Measurements from ENCODE around the gene DOCK8. TPM values are rescaled to one million over a fixed set of nuclear protein-coding genes. Genes with fewer than 3 reads are reported as not detected.
"Not testable (repeated sequence)": the region's sequence is repeated elsewhere in the genome, so short reads cannot be mapped to it uniquely, and the experiment has no call there.

DOCK8 gene
- polyA plus RNA-seq (2012; ENCODE audit: insufficient read depth, insufficient read length, low read depth), result 0.54 TPM

DNA sequence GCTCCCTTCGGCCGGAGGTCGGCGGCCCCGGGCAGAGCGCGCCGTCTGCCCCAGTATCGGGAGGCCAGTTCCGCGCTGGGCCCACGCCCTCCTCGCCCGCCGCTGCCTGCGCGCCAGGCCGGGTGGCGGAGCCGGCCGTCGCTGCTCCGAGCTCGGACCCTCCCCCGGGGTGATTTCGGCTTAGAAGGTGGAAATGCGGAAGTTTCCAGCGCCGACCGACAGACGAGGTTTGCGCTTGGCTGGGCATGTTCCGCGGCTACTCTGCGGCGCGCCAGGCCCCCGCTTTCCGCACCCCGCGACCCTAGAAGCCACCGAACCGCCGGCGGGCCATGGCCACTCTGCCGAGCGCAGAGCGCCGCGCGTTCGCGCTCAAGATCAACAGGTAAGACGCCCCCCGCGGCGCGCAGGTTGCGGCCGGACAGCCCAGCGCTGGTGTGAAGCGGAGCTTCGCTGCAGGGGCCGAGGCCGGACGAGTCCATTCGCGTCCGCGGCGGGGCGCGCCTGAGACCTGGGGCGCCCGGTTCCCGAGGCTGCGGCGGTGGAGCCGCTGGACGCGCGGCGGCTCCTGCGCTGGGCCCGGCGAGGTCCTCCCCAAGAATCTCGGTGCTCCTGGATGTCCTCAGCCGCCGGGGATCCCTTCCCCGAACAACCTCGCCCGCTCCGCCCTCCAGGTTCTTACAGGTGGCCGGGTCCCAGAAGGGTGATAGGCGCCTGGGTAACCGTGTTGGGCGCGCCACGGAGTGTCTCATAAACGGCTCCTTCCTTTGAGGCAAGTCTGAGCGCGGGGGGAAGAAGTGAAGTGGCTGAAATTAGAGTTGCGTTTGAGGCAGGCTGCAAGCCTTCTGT, at the start of gene DOCK8:
DOCK8 (plus strand) TSS at position 218 of the 846 bp plus-strand sequence; CDS start at position 330, 112 bp downstream.
- Histone ChIP-seq H3K4me3 (ENCODE audit: low read depth, low read length) (no peak within 1 kb of the TSS), H3K9me3 (no peaks in the 10 kb centered on the region), H3K36me3 (no peaks in the 10 kb centered on the region), H3K27me3 (peaks cover 39% of the 10 kb centered on the region), H3K4me1 (no peaks in the 10 kb centered on the region)
- no peak for DNase-seq
- TF ChIP-seq, protein P1, sequence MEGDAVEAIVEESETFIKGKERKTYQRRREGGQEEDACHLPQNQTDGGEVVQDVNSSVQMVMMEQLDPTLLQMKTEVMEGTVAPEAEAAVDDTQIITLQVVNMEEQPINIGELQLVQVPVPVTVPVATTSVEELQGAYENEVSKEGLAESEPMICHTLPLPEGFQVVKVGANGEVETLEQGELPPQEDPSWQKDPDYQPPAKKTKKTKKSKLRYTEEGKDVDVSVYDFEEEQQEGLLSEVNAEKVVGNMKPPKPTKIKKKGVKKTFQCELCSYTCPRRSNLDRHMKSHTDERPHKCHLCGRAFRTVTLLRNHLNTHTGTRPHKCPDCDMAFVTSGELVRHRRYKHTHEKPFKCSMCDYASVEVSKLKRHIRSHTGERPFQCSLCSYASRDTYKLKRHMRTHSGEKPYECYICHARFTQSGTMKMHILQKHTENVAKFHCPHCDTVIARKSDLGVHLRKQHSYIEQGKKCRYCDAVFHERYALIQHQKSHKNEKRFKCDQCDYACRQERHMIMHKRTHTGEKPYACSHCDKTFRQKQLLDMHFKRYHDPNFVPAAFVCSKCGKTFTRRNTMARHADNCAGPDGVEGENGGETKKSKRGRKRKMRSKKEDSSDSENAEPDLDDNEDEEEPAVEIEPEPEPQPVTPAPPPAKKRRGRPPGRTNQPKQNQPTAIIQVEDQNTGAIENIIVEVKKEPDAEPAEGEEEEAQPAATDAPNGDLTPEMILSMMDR (IDR thresholded peaks at IDR 0.05; ENCODE audit: low read depth, low read length), result no peak

DNA sequence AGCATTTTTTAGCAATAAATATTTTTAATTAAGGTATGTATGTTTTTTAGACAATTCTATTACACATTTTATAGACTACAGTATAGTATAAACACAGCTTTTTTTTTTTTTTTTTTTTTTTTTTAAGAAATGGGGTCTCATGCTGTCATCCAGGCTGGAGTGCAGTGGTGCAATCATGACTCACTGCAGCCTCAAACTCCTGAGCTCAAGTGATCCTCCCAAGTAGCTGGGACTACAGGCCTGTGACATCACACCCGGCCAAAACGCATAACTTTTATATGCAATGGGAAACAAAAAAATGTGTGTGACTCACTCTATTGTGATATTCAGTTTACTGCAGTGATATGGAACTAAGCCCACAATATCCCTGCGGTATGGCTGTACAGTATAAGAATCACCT, 44.9 kb upstream of the DOCK8 start:
- not testable (repeated sequence) for H3K36me3 ChIP-seq

DNA sequence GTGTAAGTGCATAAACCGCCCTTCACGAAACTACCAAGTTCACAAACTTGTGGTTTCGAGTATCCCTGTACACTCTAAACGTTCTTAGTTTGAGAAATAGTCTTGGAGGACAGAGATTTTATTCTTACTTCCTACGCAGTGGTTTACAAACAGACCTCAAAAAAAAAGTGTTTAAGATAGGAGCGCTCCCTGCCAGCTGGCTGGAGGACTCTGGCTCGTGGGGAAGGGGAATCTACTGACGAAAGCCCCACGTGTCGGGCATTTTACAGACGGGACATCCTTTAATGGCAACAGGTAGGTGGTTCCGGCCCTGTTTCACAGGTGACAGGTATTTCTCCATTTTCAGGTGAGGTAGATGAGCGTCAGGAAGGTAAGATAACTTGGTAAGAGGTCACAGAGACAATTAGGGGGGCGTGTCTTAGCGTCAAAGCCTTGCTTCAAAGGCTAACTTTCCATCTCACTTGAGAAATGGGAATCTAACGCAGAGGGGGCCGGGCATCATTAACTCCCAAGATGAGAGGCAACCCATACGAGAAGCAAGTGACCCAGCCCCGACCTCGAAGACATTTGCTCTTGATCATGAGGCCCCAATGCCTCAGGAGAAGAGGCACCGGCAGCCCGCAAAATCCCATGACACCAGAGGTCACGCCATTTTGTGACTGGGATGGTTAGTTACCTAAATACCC, 36.4 kb upstream of the DOCK8 start:
- not testable (repeated sequence) for H3K4me1 ChIP-seq, DNase-seq, H3K27me3 ChIP-seq, H3K9me3 ChIP-seq, H3K36me3 ChIP-seq
- peak overlapping the region; percentile 61 for H3K4me3 ChIP-seq (ENCODE audit: low read depth, low read length)

More for the DNA sequence above, 44.9 kb upstream of the DOCK8 start:
- DNase-seq; H3K9me3 ChIP-seq; H3K4me3 ChIP-seq (ENCODE audit: low read depth, low read length); H3K27me3 ChIP-seq; H3K4me1 ChIP-seq: not testable (repeated sequence)

DNA sequence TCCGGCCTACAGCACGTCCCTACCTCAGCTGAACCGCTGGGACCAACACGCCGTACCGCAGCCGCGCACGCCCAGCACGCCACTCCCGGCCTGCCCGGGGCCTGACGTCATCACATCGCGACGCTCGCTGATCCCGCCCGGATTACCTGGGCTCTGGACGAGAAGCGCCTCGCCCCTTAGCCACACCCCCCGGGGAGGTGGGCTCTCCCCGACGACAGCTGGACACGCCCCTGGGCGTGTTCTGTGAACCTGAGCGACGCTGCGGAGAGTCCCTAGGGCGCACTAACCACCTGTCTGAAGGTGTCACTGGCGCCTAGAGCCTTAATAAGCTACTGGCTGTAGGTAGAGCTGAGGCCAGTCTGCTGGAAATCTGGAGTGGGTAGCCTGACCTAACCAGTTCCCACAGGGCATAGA, 35.7 kb upstream of the DOCK8 start, which contains the start of gene ZNG1A:
ZNG1A (minus strand) TSS at position 87 of the 414 bp plus-strand sequence. CDS start 87 bp downstream, outside the sequence.
- not testable (repeated sequence) for H3K27me3 ChIP-seq, H3K4me1 ChIP-seq, H3K9me3 ChIP-seq, H3K36me3 ChIP-seq
- peak within 1 kb of the TSS; percentile 61 for H3K4me3 ChIP-seq (ENCODE audit: low read depth, low read length)
- peak; percentile 88 for DNase-seq

DNA sequence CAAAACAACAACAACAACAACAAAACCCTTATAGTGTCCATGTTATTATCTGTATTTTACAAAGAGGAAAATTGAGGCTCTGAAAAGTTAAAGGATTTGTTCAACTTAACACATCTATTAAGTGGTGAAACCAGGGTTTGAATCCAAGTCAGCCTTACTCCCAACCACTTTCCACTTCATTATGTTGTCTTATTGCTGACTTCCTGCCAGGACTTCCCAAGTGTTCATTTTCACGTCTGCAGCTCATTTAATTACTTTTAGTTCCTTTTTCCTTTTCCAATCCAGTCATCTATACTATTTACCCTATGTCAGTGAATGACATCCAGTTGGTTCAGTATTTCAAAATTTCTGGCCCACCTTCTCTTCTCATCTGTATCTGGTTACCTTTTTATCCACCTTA, 15.1 kb upstream of the DOCK8 start:
- not testable (repeated sequence) for H3K4me3 ChIP-seq (ENCODE audit: low read depth, low read length); H3K36me3 ChIP-seq; H3K4me1 ChIP-seq; H3K27me3 ChIP-seq; H3K9me3 ChIP-seq; DNase-seq

DNA sequence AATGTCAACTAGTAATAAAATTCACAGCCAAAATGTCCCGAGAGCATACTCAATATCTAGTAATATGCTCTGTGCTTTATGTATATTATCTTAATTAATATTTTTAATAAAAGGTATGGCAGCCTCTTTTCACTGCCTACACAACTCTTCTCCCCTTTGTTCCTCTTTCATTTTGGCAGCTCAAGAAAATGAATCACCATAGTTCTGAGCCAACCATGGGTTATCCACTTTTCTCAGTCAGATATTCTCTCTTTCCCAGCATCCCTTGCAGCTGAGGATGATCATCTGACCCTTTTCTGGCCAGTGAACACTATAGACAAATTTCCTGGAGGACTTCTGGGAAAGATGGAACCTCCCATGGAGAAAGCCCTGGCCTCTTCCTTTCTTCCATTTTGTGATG, 8.2 kb upstream of the DOCK8 start:
- H3K4me1 ChIP-seq, result no peaks in the 10 kb centered on the region
- TF ChIP-seq, protein P1 (IDR thresholded peaks at IDR 0.05; ENCODE audit: low read depth, low read length), result no peak
- no peak for DNase-seq
- H3K36me3 ChIP-seq, result no peaks in the 10 kb centered on the region
- H3K4me3 ChIP-seq (ENCODE audit: low read depth, low read length), result no peak overlapping the region
- peaks cover 10% of the 10 kb centered on the region for H3K27me3 ChIP-seq
- H3K9me3 ChIP-seq, result no peaks in the 10 kb centered on the region

DNA sequence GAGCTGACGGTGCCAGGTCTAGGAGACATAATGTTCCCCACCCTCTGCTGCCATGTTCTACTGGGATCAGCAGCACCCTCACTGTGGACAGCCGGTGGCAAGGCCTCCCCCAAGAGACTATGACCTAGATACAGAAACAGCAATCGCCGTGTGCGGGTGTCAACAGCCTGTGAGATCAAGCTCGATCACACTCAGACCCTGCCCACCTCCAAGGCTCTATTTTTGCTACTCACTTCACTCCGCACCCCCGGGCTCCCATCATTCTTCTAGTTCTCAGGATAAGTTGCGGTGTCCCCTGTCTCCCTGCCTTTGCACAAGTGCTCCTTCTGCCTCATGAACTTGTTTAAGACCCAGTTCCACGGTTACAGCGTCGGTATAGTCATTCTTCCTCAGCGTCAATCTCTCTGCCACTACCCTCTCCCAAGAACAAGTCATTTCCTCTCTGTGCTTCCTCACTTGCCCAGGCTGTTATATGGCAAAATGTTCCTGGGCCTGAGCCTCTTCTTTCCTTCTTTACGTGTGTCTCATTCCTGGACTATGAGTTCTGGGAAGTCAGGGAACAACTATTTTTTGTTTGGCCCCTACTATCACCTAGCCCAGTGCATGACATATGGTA, 5.4 kb upstream of the DOCK8 start:
- no peak for DNase-seq
- Histone ChIP-seq H3K4me1 (no peaks in the 10 kb centered on the region), H3K9me3 (no peaks in the 10 kb centered on the region), H3K36me3 (no peaks in the 10 kb centered on the region), H3K4me3 (ENCODE audit: low read depth, low read length) (no peak overlapping the region), H3K27me3 (peaks cover 31% of the 10 kb centered on the region)
- TF ChIP-seq, protein P1 (IDR thresholded peaks at IDR 0.05; ENCODE audit: low read depth, low read length), result no peak

DNA sequence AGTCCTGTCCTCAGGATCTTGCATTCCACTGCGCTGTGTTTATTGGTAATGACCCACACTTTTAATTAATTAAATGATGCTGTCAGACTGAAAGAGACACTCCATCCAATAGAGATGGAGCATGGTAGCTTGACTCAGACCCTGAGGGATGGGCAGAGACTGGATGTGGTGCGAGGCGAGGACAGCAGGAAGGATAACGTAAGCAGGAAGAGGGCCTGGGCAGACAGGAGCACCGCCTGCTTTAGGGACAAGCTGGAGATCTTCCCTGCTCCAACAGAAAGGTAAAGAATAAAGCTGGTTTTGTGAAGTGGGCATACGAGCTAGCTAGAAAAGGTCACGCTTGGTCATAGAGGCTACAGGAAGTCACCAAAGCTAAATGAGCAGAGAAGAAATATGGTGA, 3.6 kb upstream of the DOCK8 start:
- TF ChIP-seq, protein P1 (IDR thresholded peaks at IDR 0.05; ENCODE audit: low read depth, low read length), result no peak
- H3K4me3 ChIP-seq (ENCODE audit: low read depth, low read length), result no peak overlapping the region

More for the DNA sequence above, 3.6 kb upstream of the DOCK8 start:
- Histone ChIP-seq H3K27me3 (peaks cover 49% of the 10 kb centered on the region), H3K9me3 (no peaks in the 10 kb centered on the region), H3K36me3 (no peaks in the 10 kb centered on the region), H3K4me1 (no peaks in the 10 kb centered on the region)
- DNase-seq, result no peak

Measured in BE2C (cell line).